Stimulated activated CD8-positive, alpha-beta memory T cell treated with anti-CD3 and anti-CD28 coated beads, Interleukin-12 subunit alpha, Interleukin-12 subunit beta, amount 100 ng/mL, for 24 hours (primary cell): ENCODE data around the gene ABLIM3.

Experiments used
- DNase-seq: peaks from one replicate; pipeline ENCODE4 v3.0.0-alpha.2; 2020; ENCODE audit errors: extremely low read depth

ABLIM3 gene

DNA sequence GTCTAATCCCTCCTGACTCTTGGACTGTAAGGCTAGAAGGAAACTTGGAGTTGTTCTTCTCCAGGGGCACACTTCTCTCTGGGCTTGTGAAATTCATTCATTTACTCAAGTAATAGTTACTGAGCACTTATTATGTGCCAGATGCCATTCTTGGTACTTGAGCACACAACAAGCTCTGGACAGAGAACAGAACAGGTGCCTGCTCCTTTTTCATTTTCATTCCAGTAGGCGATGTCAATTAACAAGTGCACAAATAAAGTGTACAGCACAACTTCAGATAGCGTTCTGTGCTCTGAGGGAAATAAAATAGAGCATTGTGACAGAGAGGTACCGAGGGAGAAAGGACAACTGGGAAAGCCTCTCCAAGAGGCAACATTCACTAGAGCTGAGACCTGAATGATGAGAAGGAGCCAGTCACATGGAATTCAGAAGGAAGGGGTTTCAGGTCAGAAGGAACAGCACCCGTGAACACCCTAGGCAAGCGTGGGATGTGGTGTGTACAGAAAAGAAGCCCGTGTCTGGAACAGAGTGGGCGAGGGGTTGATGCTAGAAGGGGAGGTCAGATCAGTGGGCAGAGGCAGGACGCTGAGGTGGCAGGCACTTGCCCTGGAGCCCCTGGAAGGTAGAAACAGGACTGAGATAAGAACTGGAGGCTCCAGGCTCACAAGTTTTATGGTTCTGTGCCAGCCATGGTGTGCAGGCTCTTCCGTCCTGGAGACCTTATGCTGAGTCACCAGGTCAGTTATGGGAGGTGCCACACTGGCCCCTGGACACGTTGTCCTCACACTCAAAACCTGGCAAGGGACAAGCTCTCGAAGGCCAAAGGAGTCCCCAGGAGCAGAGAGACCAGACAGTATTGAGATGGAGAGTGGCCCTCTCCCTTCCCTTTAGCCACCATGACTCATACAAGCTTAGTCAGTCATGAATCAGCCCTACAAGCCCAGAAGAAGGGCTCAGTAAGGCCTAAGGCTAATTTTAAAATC, 7.2 kb upstream of the ABLIM3 start:
- DNase-seq = no peak

DNA sequence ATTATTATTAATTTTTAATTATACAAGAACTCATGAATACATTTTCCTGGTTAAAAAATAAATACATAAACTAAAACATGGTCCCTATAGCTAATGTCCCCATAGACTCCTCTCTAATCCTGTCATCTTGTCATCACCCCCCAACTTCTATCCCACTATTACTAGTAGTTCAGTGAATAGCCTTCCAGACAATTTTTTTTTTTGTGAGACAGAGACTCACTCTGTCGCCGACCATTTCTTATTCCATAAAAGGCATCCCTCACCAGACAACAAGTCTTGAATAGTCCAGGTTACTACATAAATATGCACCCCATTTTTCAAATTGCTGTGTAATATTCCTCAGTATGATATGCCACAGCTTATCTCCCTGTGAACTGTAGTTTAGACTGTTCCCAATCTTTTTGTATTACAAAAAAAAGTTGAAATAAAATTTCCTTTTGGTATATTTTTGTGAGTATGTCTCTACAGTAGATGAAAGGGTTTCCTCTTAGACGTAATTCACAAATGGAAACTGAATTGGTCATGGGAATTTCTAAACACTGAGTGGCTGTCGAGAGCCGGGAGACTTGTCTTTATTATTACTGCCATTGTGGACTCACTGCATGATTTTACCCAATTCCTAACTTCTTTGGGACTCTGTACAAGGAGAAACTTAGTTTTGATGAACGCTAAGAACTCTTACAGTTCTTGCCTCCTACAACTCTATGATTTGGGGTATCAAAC, 6.4 kb upstream of the ABLIM3 start:
- no peak for DNase-seq

DNA sequence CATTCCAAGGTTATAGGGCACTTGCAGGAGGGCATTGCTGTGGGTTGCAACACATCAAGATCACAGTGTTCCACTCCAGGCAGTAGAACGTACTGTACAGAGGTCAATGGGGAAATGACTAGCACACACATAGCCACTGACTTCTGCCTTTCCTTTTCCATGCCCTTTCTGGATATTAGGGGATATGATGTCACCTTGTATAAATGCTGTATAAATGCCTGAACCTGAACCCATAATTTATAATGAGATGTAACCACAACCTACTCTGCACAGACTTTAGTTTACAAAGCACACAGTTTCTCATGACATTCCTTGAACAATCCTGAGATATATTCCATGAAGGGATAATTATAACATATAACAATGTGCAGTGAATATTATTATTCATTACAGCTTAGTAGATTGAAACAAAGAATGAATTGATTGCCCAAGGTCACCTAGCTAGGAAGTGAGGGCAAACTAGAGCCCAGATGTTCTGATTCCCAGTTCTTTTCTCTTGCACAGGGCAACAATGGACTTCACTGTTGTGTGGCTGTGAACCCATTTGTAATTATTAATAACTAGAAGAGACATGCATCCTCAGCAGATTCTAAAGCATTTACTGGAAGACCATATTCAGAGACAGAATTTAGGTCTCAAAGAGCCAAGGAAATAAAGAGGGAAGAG, 5.6 kb upstream of the ABLIM3 start:
- DNase-seq = no peak

DNA sequence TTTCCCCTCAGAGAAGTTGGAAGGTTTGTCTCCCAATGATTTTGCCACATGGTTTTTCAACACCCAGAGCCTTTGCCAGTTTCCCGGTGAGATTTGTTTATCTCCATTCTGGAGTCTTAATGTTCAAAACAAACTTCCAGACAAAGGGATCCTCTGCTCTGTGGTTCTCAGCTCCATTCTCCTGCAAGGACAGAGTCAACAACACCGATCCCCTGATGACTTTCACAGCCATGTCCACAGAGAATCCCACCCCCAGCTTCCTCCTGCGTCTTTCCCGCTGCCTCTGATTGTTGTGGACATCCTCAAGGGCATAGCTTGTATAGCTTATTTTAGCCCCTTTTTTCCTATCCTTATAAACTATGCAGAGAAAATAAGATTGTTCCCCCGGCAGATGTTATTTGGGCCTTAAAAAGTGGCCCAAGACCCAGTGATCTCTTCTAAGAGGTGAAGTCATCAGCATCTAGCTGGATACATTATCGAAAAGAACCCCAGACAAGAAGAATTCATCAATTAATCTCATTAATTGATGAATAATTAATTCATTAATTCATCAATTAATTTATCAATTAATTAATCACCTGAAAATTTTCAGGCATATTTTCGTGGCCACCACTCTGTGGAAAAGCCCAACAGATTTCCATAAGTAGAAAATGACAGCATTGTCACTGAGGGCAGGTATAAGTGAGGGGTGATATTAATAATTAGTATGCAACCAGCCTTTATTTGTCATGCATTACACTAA, 2.9 kb upstream of the ABLIM3 start:
- no peak for DNase-seq

DNA sequence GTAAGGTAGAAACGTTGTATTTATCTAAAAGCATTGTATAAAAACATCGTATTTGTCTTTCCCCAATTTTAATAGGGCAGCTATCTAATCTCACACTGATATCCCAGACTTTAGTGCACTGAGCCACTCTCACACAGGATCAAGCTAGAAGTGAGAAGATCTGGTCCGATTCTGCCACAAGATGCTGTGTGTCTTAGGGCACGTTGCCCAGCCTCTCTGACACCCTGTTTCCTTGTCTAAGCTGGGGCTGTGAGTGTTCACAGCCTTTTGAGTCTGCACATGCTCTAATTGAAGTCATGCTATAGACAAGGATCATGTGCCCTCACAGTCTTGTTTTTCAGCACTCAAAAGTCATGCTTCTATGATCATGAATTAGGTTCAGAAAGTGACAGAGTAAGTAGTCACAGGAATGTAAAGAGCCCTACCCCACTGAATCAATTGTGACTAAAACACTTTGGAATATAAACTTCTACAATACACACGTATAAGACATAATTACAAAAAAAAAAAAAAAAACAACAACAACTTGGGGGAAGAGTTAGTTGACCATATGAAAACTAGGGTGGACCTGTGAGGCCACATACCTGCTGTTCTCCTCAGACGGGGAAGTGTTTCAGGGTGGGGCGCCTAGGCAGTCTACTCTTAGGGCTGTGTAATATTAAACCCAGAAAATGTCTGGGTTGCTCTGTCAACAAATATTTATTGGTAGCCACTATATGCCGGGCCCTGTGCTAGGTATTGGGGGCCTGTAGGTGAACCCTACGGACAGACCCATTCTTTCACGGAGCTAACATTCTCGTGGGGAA, 893 bp upstream of the ABLIM3 start:
- DNase-seq = no peak

DNA sequence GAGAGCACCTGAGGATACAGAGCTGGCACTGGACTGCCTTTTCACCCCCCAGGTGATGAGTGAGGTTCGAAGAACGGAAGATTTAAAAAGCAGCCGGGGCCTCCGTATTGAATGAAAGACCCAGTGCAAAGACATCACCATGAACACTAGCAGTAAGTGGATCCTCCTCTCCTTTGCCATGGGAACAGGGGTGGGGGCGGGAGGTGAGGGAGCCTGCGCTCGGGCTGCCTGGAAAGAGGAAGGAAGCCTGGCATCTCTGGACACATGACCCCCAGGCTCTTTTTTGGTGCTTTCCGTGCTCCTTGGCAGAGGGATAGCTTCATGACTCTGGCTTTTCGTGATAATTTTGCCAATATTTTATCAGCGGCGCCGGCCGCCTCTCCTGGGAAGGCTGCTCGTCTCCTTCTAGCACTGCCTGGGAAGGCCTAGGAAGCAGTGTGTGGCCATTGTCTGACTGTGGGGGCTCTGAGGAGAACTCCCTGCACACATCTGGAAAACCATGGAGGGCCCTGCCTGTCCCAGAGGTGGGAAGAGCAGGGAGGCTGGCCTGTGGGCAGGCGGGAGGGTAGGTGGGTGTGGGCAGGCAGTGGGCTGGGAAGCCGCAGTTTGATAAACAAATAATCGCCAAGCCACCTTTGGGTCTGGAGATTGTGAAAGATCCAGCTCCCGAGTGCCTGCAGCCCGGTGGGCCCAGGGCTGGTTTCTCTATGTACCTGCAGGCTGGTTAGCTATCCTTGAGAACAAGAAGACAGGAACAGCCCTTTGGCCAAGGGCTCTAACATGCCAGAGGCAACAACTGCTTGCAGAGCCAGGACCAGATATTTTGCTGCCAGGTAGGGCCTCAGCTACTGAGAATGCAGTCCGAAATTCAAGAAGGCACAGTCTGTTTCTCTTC, 911 bp downstream of the ABLIM3 start:
- no peak for DNase-seq

DNA sequence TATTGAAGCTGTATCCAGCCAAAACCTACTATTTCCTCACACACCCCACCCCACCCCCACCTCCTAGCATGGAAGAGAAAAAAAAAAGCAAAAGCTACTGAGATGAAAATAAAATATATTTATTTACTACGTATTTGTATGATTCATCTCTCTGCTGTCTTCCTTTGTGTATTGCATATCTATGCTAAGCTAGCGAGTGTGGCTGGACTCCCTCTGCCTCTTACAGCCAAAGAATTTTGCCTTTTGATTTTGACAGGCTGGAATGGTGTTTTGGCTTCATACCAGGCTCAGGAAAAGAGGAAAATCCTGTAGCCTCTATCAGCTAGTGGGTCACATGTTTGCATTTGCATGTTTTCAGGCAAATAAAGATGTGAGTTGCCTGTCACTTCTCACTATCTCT, 2.2 kb downstream of the ABLIM3 start:
- no peak for DNase-seq

DNA sequence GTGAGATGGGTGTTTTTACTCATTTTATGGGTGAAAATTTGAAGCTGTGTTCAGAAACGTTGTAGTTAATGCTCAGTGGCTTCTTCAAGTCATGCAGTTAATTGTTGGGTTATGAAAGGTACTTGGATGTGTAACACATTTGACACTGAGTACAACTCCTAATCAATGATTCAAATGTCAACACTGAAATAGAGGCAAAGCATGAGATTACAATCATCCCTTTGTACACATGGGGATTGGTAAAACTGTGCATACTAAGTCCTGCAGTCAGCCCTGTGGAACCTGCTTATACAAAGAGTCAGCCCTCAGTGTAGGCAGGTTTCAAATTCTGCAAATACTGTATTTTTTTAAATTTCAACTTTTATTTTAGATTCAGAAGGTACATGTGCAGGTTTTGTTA, 3.3 kb downstream of the ABLIM3 start:
- no peak for DNase-seq

DNA sequence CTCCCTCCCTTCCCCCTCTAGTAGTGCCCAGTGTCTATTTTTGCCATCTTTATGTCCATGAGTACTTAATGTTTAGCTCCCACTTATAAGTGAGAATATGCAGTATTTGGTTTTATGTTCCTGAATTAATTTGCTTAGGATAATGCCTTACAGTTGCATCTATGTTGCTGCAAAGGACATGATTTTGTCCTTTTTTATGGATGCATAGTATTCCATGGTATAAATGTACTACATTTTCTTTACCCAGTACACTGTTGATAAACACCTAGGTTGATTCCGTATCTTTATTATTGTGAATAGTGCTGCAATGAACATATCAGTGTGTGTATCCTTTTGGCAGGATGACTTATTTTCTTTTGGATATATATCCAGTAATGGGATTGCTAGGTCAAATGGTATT, 3.8 kb downstream of the ABLIM3 start:
- no peak for DNase-seq

DNA sequence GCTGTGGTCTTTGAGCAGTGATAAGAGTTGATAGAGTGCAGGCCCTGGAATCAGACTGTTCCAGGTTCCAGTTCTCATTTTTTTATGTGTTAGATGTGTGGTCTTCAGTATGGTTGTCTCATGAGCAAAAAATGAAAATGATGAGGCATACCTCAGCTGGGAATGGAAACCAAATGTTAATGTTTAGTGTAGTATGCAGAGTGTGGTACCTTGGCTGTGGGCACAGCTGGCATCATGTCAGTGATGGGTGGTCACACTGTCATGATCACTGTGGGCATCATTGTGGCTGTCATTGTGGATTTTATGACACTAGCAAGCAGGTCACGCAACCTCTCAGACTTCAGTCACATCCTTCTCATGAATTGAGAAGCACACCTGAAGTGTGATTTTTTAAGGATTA, 6.4 kb downstream of the ABLIM3 start:
- DNase-seq = no peak

DNA sequence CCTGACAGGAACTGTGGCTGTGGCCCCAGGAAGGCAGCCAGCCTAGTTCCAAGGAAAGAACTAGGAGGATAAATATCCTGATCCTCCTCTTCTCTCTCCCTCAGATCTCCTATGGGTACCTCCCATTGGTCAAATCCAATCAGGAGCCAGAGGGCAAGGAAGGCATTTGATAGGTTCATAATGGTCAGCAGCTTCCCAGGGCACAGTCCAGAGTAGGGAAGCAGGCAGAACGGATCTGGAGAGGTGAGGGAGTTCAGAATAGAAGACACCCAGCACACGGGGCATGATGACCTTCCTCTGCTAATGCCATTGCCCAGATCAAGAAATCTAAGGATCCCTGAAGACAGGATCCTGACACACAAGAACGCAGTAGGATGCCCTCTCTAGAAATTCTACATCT, 8.6 kb downstream of the ABLIM3 start:
- DNase-seq = no peak

DNA sequence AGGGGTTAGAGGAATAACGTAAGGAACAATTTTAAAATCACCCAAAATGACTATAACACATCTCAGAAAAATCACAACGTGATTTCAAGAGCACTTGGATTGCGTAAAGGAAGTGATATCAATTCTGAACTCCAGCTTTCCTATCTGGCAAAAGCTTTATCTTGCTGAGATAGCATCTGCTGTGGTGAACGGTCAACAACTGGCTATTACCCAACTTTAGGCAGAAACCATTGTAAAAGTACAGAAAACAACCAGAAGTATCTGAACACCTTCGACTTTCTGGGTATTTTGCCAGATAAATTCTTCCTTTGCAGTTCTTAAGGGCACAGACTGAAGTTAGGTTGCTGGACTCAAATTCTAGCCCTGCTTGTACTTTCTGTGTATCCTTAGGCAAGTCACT, 9.2 kb downstream of the ABLIM3 start:
- DNase-seq = no peak

DNA sequence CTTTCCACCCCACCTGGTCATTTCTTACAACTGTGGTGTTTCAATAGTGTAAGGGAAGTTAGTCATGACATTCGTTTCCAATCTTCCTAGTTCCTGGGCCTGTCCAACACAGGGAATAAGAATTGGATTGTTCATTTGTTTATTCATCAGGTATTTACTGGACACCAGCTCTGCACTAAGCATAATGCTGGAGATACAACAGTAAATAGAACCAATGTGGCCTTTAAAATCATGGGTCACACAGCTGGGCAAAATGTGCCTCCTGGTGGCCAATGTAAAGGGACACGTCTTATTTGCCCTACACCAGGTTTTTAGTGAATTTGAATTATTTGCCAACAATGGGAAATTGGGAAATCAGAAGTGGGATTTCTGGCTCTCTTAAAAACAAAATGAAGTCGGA, 10.4 kb downstream of the ABLIM3 start:
- DNase-seq = no peak

DNA sequence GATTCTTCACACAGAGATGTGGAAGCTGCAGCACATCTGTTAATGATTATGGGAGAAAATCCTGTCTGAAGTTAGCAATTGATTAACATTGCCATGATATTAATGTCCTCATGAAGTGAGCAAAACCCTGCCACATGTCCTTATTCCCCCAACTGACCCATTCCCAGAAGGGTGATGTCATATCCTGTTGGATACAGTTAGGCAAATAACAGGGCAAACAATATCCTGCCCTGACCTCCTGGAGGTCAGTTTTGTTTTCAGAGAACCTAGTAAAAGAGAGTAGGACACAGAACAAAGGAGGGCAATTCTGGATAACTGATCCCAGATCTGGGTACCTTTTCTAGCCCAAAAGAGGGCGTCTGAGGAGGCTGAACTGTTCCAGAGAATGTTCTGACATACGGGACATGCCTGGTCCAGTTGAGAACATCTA, 11.0 kb downstream of the ABLIM3 start:
- no peak for DNase-seq

DNA sequence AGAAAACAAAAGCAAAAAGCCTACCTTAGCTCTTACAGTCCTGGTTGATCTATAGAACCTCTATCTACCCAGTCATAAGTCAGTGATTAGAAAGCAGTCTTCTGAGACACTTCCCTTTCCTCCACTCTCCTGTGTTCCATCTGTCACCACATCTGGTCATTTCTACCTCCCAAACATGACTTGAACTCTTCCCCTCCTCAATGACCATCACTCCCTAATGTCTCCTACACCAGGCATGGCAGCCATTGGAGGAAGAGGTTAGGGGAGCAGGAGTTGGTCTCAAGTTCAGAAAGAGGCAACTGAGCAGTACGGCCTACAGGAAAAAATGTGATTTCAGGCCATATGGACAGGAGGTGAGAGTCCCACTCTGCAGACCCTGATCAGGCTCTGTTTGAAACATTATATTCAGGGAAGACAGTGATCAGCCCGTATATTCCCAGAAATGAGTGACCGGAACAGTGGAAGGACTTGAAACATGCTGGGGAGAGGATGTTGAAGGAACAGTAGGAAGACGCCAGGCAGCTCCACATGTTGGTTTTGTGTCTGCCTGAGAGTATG, 12.0 kb downstream of the ABLIM3 start:
- DNase-seq = no peak

DNA sequence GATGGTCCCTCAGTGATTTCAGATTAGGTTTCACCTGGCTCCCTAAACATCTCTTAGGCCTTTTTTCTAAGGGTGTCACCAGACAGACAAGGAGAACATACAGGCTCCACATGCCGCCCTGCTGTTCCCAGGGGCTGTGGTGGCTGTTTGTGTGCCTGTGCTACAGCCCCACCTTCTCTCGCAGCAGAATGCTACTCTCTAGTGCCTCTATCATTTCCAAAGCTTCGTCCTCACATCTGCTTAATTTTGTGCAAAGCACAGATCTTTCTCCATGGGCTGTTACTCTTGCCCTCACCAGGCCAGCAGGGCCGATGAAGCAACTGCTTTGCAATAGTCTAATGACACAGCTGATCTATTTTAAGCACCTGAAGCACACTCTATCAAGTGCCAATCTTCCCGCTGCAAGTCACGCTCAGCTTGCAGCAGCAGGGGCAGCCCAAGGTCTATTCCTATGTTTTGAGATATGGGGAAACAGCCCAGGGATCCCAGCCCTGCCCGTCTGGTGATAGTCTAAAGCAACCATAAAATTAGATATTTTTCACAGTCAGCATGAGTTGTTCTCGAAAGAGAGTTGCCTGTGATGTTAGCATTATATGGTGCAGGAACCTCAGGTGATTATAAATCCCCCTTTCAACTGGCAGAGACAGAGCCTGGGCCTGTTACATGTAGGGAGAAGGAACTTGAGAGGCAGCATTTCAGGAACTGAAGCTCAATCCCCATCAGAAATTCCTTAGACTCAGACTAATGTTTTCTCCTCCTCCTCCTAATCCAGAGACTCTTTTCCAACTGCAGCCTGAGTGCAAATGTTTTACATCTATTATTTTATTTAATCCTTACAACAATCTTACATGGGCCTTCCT, 12.7 kb downstream of the ABLIM3 start:
- no peak for DNase-seq

DNA sequence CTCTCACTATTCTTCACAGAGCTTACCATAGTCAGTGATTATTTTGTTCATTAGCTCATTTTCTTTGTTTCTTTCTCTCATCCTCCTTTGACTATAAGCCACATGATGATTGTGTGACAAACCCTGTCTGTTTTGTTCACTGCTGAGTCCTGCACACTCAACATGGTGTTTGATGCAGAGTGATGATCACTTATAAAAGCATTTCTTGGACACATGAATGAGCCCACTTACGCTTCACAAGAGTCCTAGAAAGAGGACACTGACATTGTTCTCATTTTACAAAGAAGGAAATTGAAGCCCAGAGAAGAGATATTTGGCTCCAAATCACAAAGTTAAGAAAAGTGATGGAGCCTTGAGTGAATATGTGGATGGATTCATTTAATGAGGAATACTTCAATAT, 13.4 kb downstream of the ABLIM3 start:
- no peak for DNase-seq

DNA sequence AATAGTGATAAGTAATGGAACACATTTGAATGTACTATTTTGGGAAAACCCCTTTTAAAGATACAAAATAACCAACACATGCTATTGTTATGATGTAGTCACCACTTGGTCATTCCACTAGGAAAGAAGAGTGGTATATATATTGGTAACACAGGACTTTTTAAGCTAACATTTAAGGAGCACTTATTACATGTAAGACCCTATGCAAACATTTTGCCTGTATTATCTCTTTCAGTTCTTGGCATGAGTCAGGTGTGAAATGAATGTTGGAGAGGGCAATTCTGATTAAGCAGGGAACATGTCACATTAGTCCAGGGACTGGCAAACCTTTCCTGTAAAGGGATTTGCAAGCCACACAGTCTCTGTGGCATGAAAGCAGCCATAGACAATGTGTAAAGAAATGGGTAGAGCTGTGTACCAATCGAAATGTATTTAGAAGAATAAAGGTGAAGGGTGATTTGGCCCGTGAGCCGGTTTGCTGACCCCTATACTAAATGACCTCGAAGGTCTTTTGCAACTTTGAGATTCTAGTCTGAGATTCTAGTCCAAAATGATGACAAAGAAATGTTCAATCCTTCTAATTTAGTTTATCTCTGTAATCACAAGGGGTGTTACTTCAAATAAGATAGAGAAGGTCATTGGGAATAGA, 15.3 kb downstream of the ABLIM3 start:
- no peak for DNase-seq
